HG03520 (cell line): Measurements from ENCODE around the gene ZNF365.
A peak's percentile ranks its signal among the peaks of the same experiment; 100 is the strongest.

Experiments
- ATAC-seq: cut with Tn5 transposase; IDR thresholded peaks from one replicate; pipeline ENCODE4 v1.9.1; 2021; ENCODE audit warnings: mild to moderate bottlenecking, moderate library complexity; ENCODE audit not compliant: unreplicated experiment

The ZNF365 gene

GRCh38 chr10:62413652-62414051, 39.5 kb downstream of the ZNF365 start:
- no peak for ATAC-seq

GRCh38 chr10:62414359-62414758, 40.2 kb downstream of the ZNF365 start:
- no peak for ATAC-seq

- ATAC-seq = no peak
Measured at GRCh38 chr10:62422068-62422590, 48.0 kb downstream of the ZNF365 start.

GRCh38 chr10:62424026-62424425, 49.9 kb downstream of the ZNF365 start:
- no peak for ATAC-seq

- no peak for ATAC-seq
Measured at GRCh38 chr10:62426086-62426485, 51.9 kb downstream of the ZNF365 start.

GRCh38 chr10:62426600-62426999, 52.4 kb downstream of the ZNF365 start:
- no peak for ATAC-seq

GRCh38 chr10:62430881-62431280, 56.7 kb downstream of the ZNF365 start:
- no peak for ATAC-seq

- peak; percentile 88 for ATAC-seq
Measured at GRCh38 chr10:62433181-62433692, 59.1 kb downstream of the ZNF365 start.

GRCh38 chr10:62433901-62434300, 59.7 kb downstream of the ZNF365 start:
- ATAC-seq = no peak

GRCh38 chr10:62437696-62438095, 63.5 kb downstream of the ZNF365 start:
- ATAC-seq = no peak

GRCh38 chr10:62442006-62442405, 67.8 kb downstream of the ZNF365 start:
- no peak for ATAC-seq

GRCh38 chr10:62442894-62443669, 68.9 kb downstream of the ZNF365 start:
- ATAC-seq = no peak

- no peak for ATAC-seq
Measured at GRCh38 chr10:62443866-62444265, 69.7 kb downstream of the ZNF365 start.

GRCh38 chr10:62446627-62447026, 72.5 kb downstream of the ZNF365 start:
- ATAC-seq = no peak

GRCh38 chr10:62450912-62451610, 76.9 kb downstream of the ZNF365 start:
- no peak for ATAC-seq

GRCh38 chr10:62451611-62451975, 77.4 kb downstream of the ZNF365 start:
- no peak for ATAC-seq
